Epithelial cell of esophagus (primary cell): ENCODE data around the gene ZNF570.

ENCODE experiments used
- DNase-seq: peaks from one replicate; pipeline ENCODE4 v3.0.0; 2010; ENCODE audit warnings: low read depth
- H3K4me3 ChIP-seq: 2 replicates; pipeline ENCODE4 v1.5.1; 2011; ENCODE audit warnings: mild to moderate bottlenecking, low read length, control low read depth
- CTCF ChIP-seq: IDR thresholded peaks from 2 replicates; pipeline ENCODE4 v1.5.1; 2011; ENCODE audit warnings: low read depth, mild to moderate bottlenecking, low read length, control low read depth, inconsistent platforms; ENCODE audit not compliant: insufficient read depth; ENCODE audit errors: missing control alignments

ZNF570 gene

GRCh38 chr19:37472165-37472564 is 3.0 kb downstream of the ZNF570 start:
- H3K4me3 ChIP-seq = no peak overlapping the region
- no peak for DNase-seq
- TF ChIP-seq CTCF = no peak

GRCh38 chr19:37484406-37485168 is 15.4 kb downstream of the ZNF570 start:
- no peak for TF ChIP-seq CTCF

GRCh38 chr19:37492213-37492612 is 23.1 kb downstream of the ZNF570 start:
- no peak for TF ChIP-seq CTCF
- no peak overlapping the region for H3K4me3 ChIP-seq
- no peak for DNase-seq

More at GRCh38 chr19:37484406-37485168, 15.4 kb downstream of the ZNF570 start:
- no peak for DNase-seq
- no peak overlapping the region for H3K4me3 ChIP-seq

GRCh38 chr19:37505958-37506386 is 36.8 kb downstream of the ZNF570 start:
- TF ChIP-seq CTCF = no peak
- peak overlapping the region; percentile 84 for H3K4me3 ChIP-seq
- DNase-seq = no peak

GRCh38 chr19:37506387-37507166 is 37.4 kb downstream of the ZNF570 start, which contains the start of gene ZNF793:
Gene ZNF793 (plus strand): TSS chr19:37506939. CDS start chr19:37523440, 16,501 bp downstream.
- peak within 1 kb of the TSS; percentile 84 for H3K4me3 ChIP-seq
- TF ChIP-seq CTCF = no peak
- peak; percentile 90 for DNase-seq

- H3K4me3 ChIP-seq = peak overlapping the region; percentile 84
- TF ChIP-seq CTCF = no peak
- DNase-seq = no peak
These were observed 38.0 kb downstream of the ZNF570 start for GRCh38 chr19:37507167-37507464.

- DNase-seq = no peak
- TF ChIP-seq CTCF = no peak
- H3K4me3 ChIP-seq = no peak overlapping the region
These were observed 42.0 kb downstream of the ZNF570 start for GRCh38 chr19:37511186-37511585.
